ENCODE data around the gene SMIM33.
A peak's percentile ranks its signal among the peaks of the same experiment; 100 is the strongest.
"Not testable (repeated sequence)": the region's sequence is repeated elsewhere in the genome, so short reads cannot be mapped to it uniquely, and the experiment has no call there.

SMIM33 gene

GRCh38 chr5:139470821-139471300, at the start of gene SMIM33:
TSS of gene SMIM33 (plus strand) at chr5:139471004. CDS start at chr5:139471122, 118 bp downstream.
- no peak for DNase-seq

- no peak for DNase-seq
Observed at GRCh38 chr5:139422307-139422893, 48.4 kb upstream of the SMIM33 start.

GRCh38 chr5:139425497-139425896, 45.3 kb upstream of the SMIM33 start:
- no peak for DNase-seq

- no peak for DNase-seq
Observed at GRCh38 chr5:139426203-139426885, 44.5 kb upstream of the SMIM33 start.

GRCh38 chr5:139430015-139430414, 40.8 kb upstream of the SMIM33 start:
- DNase-seq = no peak

- DNase-seq = no peak
Observed at GRCh38 chr5:139431706-139432105, 39.1 kb upstream of the SMIM33 start.

GRCh38 chr5:139435676-139436075, 35.1 kb upstream of the SMIM33 start:
- DNase-seq = no peak

- DNase-seq = no peak
Observed at GRCh38 chr5:139438707-139439012, 32.1 kb upstream of the SMIM33 start.

GRCh38 chr5:139439013-139439903, 31.5 kb upstream of the SMIM33 start, which contains the start of gene DNAJC18:
TSS of gene DNAJC18 (minus strand) at chr5:139439525. CDS start at chr5:139439445, 80 bp downstream.
- DNase-seq = peak; percentile 96

- not testable (repeated sequence) for DNase-seq
Observed at GRCh38 chr5:139440416-139440815, 30.4 kb upstream of the SMIM33 start.

- no peak for DNase-seq
Observed at GRCh38 chr5:139443831-139444453, 26.9 kb upstream of the SMIM33 start.

- DNase-seq = peak; percentile 46
Observed at GRCh38 chr5:139445325-139446170, 25.3 kb upstream of the SMIM33 start.

- DNase-seq = no peak
Observed at GRCh38 chr5:139446956-139447779, 23.6 kb upstream of the SMIM33 start.

GRCh38 chr5:139451176-139451575, 19.6 kb upstream of the SMIM33 start:
- no peak for DNase-seq

- DNase-seq = no peak
Observed at GRCh38 chr5:139451878-139452660, 18.7 kb upstream of the SMIM33 start.

- DNase-seq = no peak
Observed at GRCh38 chr5:139453683-139454567, 16.9 kb upstream of the SMIM33 start.

- no peak for DNase-seq
Observed at GRCh38 chr5:139454568-139455290, 16.1 kb upstream of the SMIM33 start.

- DNase-seq = no peak
Observed at GRCh38 chr5:139456776-139457175, 14.0 kb upstream of the SMIM33 start.

- DNase-seq = no peak
Observed at GRCh38 chr5:139457241-139457640, 13.6 kb upstream of the SMIM33 start.

All from left hindlimb (tissue), 1 donor.